K562 (cell line): ENCODE results near the gene ST3GAL5. TPM values are rescaled to one million over a fixed set of nuclear protein-coding genes. Genes with fewer than 3 reads are reported as not detected.

ENCODE experiments used
- ATAC-seq: fragments of 200-7000 bp; cut with Tn5 transposase; 3 replicates; pipeline ENCODE4 v1.9.1; 2020; ENCODE audit warnings: moderate library complexity
- BruUV-seq: library from RNA; stranded (reverse); fragments of 400-500 nt; replicated peaks from 2 replicates; lab custom pipeline; 2021; lab: Mats Ljungman, UMichigan
- CTCF ChIA-PET: fragments of 300-600 bp; formaldehyde crosslinking; extraction: SDS; loops from one replicate; lab custom pipeline; 2021; ENCODE audit warnings: low intra/inter-chr PET ratio; lab: Yijun Ruan, JAX
- POLR2A ChIA-PET: fragments of 300-600, 350-650 bp; sonication (Branson Sonifier 250); formaldehyde crosslinking; extraction: SDS; loops from one replicate; lab custom pipeline; 2021; ENCODE audit warnings: antibody characterized with exemption, inconsistent platforms; lab: Yijun Ruan, JAX
- DNase-seq, 4 experiments: peaks; one replicate each; pipeline versions ENCODE4 v3.0.0 to v3.0.0-alpha.2; 2011 to 2018; ENCODE audit warnings: low spot score in 3 of 4, mixed read lengths in 3 of 4; ENCODE audit errors: extremely low read depth in 1 of 4
- FAIRE-seq: peaks from 2 replicates; lab custom pipeline; 2011; peaks lifted over from hg19 to GRCh38; lab: Jason Lieb, UNC
- H2AFZ ChIP-seq: 2 replicates; pipeline ENCODE4 v1.6.0; 2011; ENCODE audit warnings: low read depth, low read length, control low read depth, inconsistent platforms
- H3K27ac ChIP-seq: fragments of 200-600 bp; 3 replicates; pipeline ENCODE4 v1.8.0; 2011; ENCODE audit warnings: low read depth, mild to moderate bottlenecking, control low read depth, inconsistent platforms, low read length, moderate library complexity, mixed read lengths; ENCODE audit errors: extremely low read depth
- H3K27me3 ChIP-seq, 2 experiments: fragments of 300-600 bp in 1 of 2; 2 replicates in 1 of 2; 3 replicates in 1 of 2; pipeline versions ENCODE4 v1.6.0 to v1.8.0; 2011; ENCODE audit warnings: inconsistent platforms in 2 of 2, low read length in 2 of 2, mild to moderate bottlenecking in 1 of 2, mixed read lengths in 1 of 2, moderate library complexity in 1 of 2; ENCODE audit not compliant: control insufficient read depth in 2 of 2, insufficient read depth in 2 of 2
- H3K36me3 ChIP-seq: fragments of 300-600 bp; 3 replicates; pipeline ENCODE4 v1.8.0; 2011; ENCODE audit warnings: mild to moderate bottlenecking, low read length, inconsistent platforms; ENCODE audit not compliant: control insufficient read depth, insufficient read depth
- H3K4me1 ChIP-seq, 2 experiments: fragments of 200-600 bp in 1 of 2; replicated peaks in 1 of 2; 2 replicates in 1 of 2; 3 replicates in 1 of 2; pipeline versions ENCODE4 v1.5.1 to v1.8.0; 2011; ENCODE audit warnings: inconsistent platforms in 2 of 2, low read length in 2 of 2, mild to moderate bottlenecking in 1 of 2, mixed read lengths in 1 of 2, moderate library complexity in 1 of 2; ENCODE audit not compliant: control insufficient read depth in 2 of 2, insufficient read depth in 2 of 2
- H3K4me2 ChIP-seq: 2 replicates; pipeline ENCODE4 v1.6.1; 2011; ENCODE audit warnings: low read length, control low read depth, inconsistent platforms, mixed read lengths; ENCODE audit not compliant: insufficient read depth
- H3K4me3 ChIP-seq: fragments of 200-600 bp; sonication (generic), shearing (Covaris generic); 2 replicates; pipeline ENCODE4 v1.5.1; 2016; ENCODE audit warnings: control low read depth, inconsistent platforms
- H3K79me2 ChIP-seq: fragments of 200-600 bp; 3 replicates; pipeline ENCODE4 v1.8.0; 2011; ENCODE audit warnings: low read length, inconsistent platforms; ENCODE audit not compliant: control insufficient read depth, insufficient read depth
- H3K9ac ChIP-seq, 2 experiments: 2 replicates each; pipeline versions ENCODE4 v1.6.0 to v1.6.1; 2011; ENCODE audit warnings: low read depth in 2 of 2, low read length in 2 of 2, control low read depth in 1 of 2, inconsistent platforms in 1 of 2, mild to moderate bottlenecking in 1 of 2, mixed read lengths in 1 of 2; ENCODE audit not compliant: insufficient read depth in 1 of 2
- H3K9me1 ChIP-seq: one replicate; pipeline ENCODE4 v1.6.0; 2011; ENCODE audit warnings: inconsistent platforms, mild to moderate bottlenecking, low read length, moderate library complexity; ENCODE audit not compliant: control insufficient read depth, insufficient read depth
- H3K9me3 ChIP-seq: replicated peaks from 2 replicates; pipeline ENCODE4 v1.5.1; 2011; ENCODE audit warnings: low read depth, low read length, inconsistent platforms; ENCODE audit not compliant: control insufficient read depth, insufficient read depth
- H4K20me1 ChIP-seq: replicated peaks from 2 replicates; pipeline ENCODE4 v1.6.1; 2011; ENCODE audit warnings: low read length, inconsistent platforms, mixed read lengths; ENCODE audit not compliant: control insufficient read depth, insufficient read depth
- EWSR1 ChIP-seq: fragments of 450-650 bp; IDR thresholded peaks from 2 replicates; pipeline ENCODE4 v1.6.1; 2018; ENCODE audit warnings: borderline replicate concordance, mild to moderate bottlenecking, low read depth, moderate library complexity; ENCODE audit not compliant: partially characterized antibody
- WGBS: fragments of 100-300 bp; shearing (Covaris generic); methylation state at CpG from one replicate; pipeline ENCODE4 v1.1.6; 2016; ENCODE audit warnings: low coverage, mixed read lengths; ENCODE audit not compliant: insufficient coverage; ENCODE audit errors: missing lambda C conversion rate; 5-methylcytosine and 5-hydroxymethylcytosine counted together
- in situ Hi-C: fragments of 300-500 bp; cut with MboI; formaldehyde crosslinking; loops from 4 replicates; pipeline ENCODE4 v1.15.0; 2018; ENCODE audit warnings: inconsistent platforms, mixed read lengths
- intact Hi-C: fragments of 100-400 bp; cut with micrococcal nuclease; formaldehyde crosslinking; loops from 2 replicates; pipeline ENCODE4 v1.14.2; 2022
- polyA plus RNA-seq, 8 experiments: library from polyadenylated mRNA; depleted of rRNA in 4 of 8; stranded (reverse) in 5 of 8; unstranded in 3 of 8; fragments of >200 nt; fragmentation: Nextera tagmentation in 2 of 8; fragmentation: Illumina TruSeq in 1 of 8; extraction: Ambion mirVana in 2 of 8; extraction: Trizol in 1 of 8; gene quantifications; 2 replicates each; pipeline versions ENCODE4 v1.2.1 to v1.2.3, GENCODE V29; 2011 to 2014; ENCODE audit warnings: inconsistent platforms in 1 of 8, missing spikeins in 1 of 8
- total RNA-seq, 7 experiments: library from RNA; depleted of rRNA in 6 of 7; stranded (reverse); fragments of >200 nt in 6 of 7; fragmentation: Illumina TruSeq in 2 of 7; extraction: Trizol in 2 of 7; gene quantifications; 2 replicates each; pipeline versions ENCODE4 v1.2.1 to v1.2.3, GENCODE V29; 2011 to 2021; ENCODE audit warnings: low replicate concordance in 1 of 7
- TF ChIP-seq, protein P1 (sequence below), 2 experiments: fragments of 450-650 bp; formaldehyde crosslinking in 1 of 2; IDR thresholded peaks; 2 replicates each; pipeline versions ENCODE4 v1.4.0 to v1.6.1; 2014 to 2020; ENCODE audit warnings: mild to moderate bottlenecking in 2 of 2, borderline replicate concordance in 1 of 2, low read depth in 1 of 2

Gene ST3GAL5
- total and polyA plus RNA-seq, 9 of the 15 experiments (the other 6 are each of a cell fraction or from before 2014, with no cell fraction given), result 1.6 to 10.0 (median 4.2) TPM

- ChIA-PET POLR2A (interaction anchor here (0.6 to 0.7 kb wide), 2 partner anchors 14 to 42 kb away, joined by 3 read pairs; no protein-coding TSS in a partner anchor), CTCF (interaction anchor here (1.2 kb wide), 1 partner anchor 68 kb away, joined by 4 read pairs; no protein-coding TSS in a partner anchor)
- no peak overlapping the region for H2AFZ ChIP-seq
- H3K4me2 ChIP-seq, result no peak overlapping the region
- no peak for FAIRE-seq
- no peak overlapping the region for H3K4me3 ChIP-seq
- TF ChIP-seq, protein P1, sequence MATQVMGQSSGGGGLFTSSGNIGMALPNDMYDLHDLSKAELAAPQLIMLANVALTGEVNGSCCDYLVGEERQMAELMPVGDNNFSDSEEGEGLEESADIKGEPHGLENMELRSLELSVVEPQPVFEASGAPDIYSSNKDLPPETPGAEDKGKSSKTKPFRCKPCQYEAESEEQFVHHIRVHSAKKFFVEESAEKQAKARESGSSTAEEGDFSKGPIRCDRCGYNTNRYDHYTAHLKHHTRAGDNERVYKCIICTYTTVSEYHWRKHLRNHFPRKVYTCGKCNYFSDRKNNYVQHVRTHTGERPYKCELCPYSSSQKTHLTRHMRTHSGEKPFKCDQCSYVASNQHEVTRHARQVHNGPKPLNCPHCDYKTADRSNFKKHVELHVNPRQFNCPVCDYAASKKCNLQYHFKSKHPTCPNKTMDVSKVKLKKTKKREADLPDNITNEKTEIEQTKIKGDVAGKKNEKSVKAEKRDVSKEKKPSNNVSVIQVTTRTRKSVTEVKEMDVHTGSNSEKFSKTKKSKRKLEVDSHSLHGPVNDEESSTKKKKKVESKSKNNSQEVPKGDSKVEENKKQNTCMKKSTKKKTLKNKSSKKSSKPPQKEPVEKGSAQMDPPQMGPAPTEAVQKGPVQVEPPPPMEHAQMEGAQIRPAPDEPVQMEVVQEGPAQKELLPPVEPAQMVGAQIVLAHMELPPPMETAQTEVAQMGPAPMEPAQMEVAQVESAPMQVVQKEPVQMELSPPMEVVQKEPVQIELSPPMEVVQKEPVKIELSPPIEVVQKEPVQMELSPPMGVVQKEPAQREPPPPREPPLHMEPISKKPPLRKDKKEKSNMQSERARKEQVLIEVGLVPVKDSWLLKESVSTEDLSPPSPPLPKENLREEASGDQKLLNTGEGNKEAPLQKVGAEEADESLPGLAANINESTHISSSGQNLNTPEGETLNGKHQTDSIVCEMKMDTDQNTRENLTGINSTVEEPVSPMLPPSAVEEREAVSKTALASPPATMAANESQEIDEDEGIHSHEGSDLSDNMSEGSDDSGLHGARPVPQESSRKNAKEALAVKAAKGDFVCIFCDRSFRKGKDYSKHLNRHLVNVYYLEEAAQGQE (IDR thresholded peaks at IDR 0.05; ENCODE audit: borderline replicate concordance), result peak; percentile 46; the same call in 1 of the 2 replicates
- TF ChIP-seq, protein P1 (CRISPR knock-in tag; IDR thresholded peaks at IDR 0.05; ENCODE audit: low read depth), result no peak
- TF ChIP-seq EWSR1, result no peak
- TF ChIP-seq, all 486 proteins: peak for 1
- Histone ChIP-seq H3K9me1 (no peaks in the 10 kb centered on the region), H3K27me3 (peaks cover 47 to 71% of the 10 kb centered on the region in 2 experiments), H3K27ac (no peak overlapping the region), H3K36me3 (no peaks in the 10 kb centered on the region), H3K9me3 (0 out of 2 replicates have a peak, but pooled peaks cover 2% of the 10 kb centered on the region), H3K9ac (no peak overlapping the region; a peak in 1 of 4 replicates), H3K79me2 (no peaks in the 10 kb centered on the region), H3K4me1 (no peaks in the 10 kb centered on the region; a peak in 1 of 5 replicates), H4K20me1 (no peaks in the 10 kb centered on the region)
- WGBS, result 2% methylated on average over 20 of the region's 22 CpGs
- in situ Hi-C loops (no loop called here), intact Hi-C loops (loop anchor here (5.0 kb wide), 1 partner anchor 44 kb away; the partner anchor contains the start of gene ATOH8)
- BruUV-seq, result no TSS peak
- ATAC-seq, result no peak; the same call in 2 of the 3 replicates
- DNase-seq, result no peak
Measured at GRCh38 chr2:85796341-85797262, 92.2 kb downstream of the ST3GAL5 start.
